H1 (cell line): ENCODE results near the gene UNC93A. TPM values are rescaled to one million over a fixed set of nuclear protein-coding genes. Genes with fewer than 3 reads are reported as not detected.

Experiments used
- BRCA1 ChIP-seq: IDR thresholded peaks from 2 replicates; pipeline ENCODE4 v1.6.1; 2012; ENCODE audit warnings: low read depth, low read length, improper control_type of control experiment
- CHD7 ChIP-seq: fragments of 300-600 bp; sonication (generic); IDR thresholded peaks from 2 replicates; pipeline ENCODE4 v1.7.1; 2012; ENCODE audit warnings: low read length, moderate library complexity, mild to moderate bottlenecking, inconsistent platforms; ENCODE audit not compliant: insufficient replicate concordance
- CREB1 ChIP-seq: IDR thresholded peaks from 2 replicates; pipeline ENCODE4 v1.6.1; 2012; ENCODE audit warnings: inconsistent platforms
- CTBP2 ChIP-seq: IDR thresholded peaks from 2 replicates; pipeline ENCODE4 v1.7.0; 2011; ENCODE audit warnings: borderline replicate concordance, mild to moderate bottlenecking, moderate library complexity, mixed read lengths, low read length; ENCODE audit not compliant: insufficient read depth, insufficient read length
- CTCF ChIP-seq, 3 experiments: IDR thresholded peaks; 1 replicate in 2 of 3; 2 replicates in 1 of 3; pipeline versions ENCODE4 v1.5.1 to v1.6.1; 2011; ENCODE audit warnings: low read length in 3 of 3, mild to moderate bottlenecking in 3 of 3, inconsistent platforms in 2 of 3, low read depth in 1 of 3, moderate library complexity in 1 of 3; ENCODE audit not compliant: insufficient read depth in 1 of 3; ENCODE audit errors: control extremely low read depth in 1 of 3
- KDM1A ChIP-seq: fragments of 200-600, 300-600 bp; sonication (generic); IDR thresholded peaks from 2 replicates; pipeline ENCODE4 v1.7.1; 2016; ENCODE audit warnings: mild to moderate bottlenecking, low read length, borderline replicate concordance
- NANOG ChIP-seq: IDR thresholded peaks from 2 replicates; pipeline ENCODE4 v1.6.1; 2011; ENCODE audit warnings: low read length, low read depth, mild to moderate bottlenecking, inconsistent platforms; ENCODE audit not compliant: insufficient read depth, poor library complexity, severe bottlenecking
- SIX5 ChIP-seq: IDR thresholded peaks from 2 replicates; pipeline ENCODE4 v1.6.1; 2011; ENCODE audit warnings: mild to moderate bottlenecking, low read depth, low read length
- TEAD4 ChIP-seq: IDR thresholded peaks from 2 replicates; pipeline ENCODE4 v1.6.1; 2012; ENCODE audit warnings: low read depth, low read length, inconsistent platforms, mixed read lengths
- polyA plus RNA-seq, 7 experiments: library from polyadenylated mRNA; depleted of rRNA in 3 of 7; stranded (reverse) in 5 of 7; unstranded in 2 of 7; fragments of >200 nt in 5 of 7; fragments of 200-250 nt in 2 of 7; gene quantifications; 1 replicate in 5 of 7; 2 replicates in 1 of 7; 4 replicates in 1 of 7; pipeline versions ENCODE4 v1.2.1 to v1.2.3, GENCODE V29; 2011 to 2013; ENCODE audit warnings: missing spikeins in 2 of 7, mixed read lengths in 2 of 7
- total RNA-seq: library from RNA; stranded (reverse); fragmentation: NEBNext Ultra II Directional; extraction: Animal tissue kit (Norgen Biotek cat#: 25700); gene quantifications from 2 replicates; pipeline ENCODE4 v1.2.1, GENCODE V29; 2021

UNC93A gene
- total and polyA plus RNA-seq, 2 of the 8 experiments (the other 6 are each of a cell fraction or from before 2014, with no cell fraction given): 0.39 TPM; not detected in 1

GRCh38 chr6:167274270-167274669 lies 16.8 kb upstream of the UNC93A start (continued):
- TF ChIP-seq CHD7 (no peak), NANOG (no peak), BRCA1 (no peak), CTCF (IDR thresholded peaks at IDR 0.05; ENCODE audit: control extremely low read depth in 1 of 3, insufficient read depth in 1 of 3, low read depth in 1 of 3, low read length in 3 of 3) (no peak), CREB1 (no peak), TEAD4 (no peak), CTBP2 (no peak), SIX5 (no peak), KDM1A (no peak)
